GM19438 (cell line): ENCODE measurements around the gene RGL3.
"Not testable (repeated sequence)": the region's sequence is repeated elsewhere in the genome, so short reads cannot be mapped to it uniquely, and the experiment has no call there.

Experiments
- ATAC-seq: cut with Tn5 transposase; IDR thresholded peaks from one replicate; pipeline ENCODE4 v1.9.1; 2021; ENCODE audit warnings: low read depth; ENCODE audit not compliant: unreplicated experiment

RGL3 gene

GRCh38 chr19:11418549-11419506 is at the start of gene RGL3:
RGL3 (minus strand) TSS chr19:11419314; CDS start chr19:11419278, 36 bp downstream.
- ATAC-seq, result no peak

DNA sequence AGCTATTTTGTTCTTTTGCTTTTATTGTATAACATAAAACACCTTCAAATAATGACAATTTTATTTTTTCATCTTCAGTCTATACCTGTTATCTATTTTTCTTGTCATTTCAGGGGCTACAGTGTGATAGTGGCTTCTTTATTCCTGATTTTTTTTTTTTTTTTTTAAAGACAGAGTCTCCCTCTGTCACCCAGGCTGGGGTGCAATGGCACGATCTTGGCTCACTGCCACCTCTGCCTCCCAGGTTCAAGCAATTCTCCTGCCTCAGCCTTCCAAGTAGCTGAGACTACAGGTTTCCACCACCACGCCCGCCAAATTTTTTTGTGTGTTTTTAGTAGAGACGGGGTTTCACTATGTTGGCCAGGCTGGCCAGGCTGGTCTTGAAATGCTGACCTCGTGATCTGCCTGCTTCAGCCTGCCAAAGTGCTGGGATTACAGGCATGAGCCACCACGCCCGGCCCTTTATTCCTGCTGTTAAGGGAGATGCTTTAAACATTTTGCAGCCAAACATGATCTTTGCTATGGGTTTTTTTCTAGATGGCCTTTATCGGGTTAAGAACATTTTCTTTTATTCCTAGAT is 49.2 kb upstream of the RGL3 start:
- ATAC-seq, result not testable (repeated sequence)

- ATAC-seq, result no peak
These were observed 46.5 kb upstream of the RGL3 start for GRCh38 chr19:11465600-11465999.

GRCh38 chr19:11464333-11465265 is 45.5 kb upstream of the RGL3 start:
- ATAC-seq, result no peak

- no peak for ATAC-seq
These were observed 44.3 kb upstream of the RGL3 start for GRCh38 chr19:11463391-11463790.

- ATAC-seq, result no peak
These were observed 42.3 kb upstream of the RGL3 start for GRCh38 chr19:11461453-11461852.

DNA sequence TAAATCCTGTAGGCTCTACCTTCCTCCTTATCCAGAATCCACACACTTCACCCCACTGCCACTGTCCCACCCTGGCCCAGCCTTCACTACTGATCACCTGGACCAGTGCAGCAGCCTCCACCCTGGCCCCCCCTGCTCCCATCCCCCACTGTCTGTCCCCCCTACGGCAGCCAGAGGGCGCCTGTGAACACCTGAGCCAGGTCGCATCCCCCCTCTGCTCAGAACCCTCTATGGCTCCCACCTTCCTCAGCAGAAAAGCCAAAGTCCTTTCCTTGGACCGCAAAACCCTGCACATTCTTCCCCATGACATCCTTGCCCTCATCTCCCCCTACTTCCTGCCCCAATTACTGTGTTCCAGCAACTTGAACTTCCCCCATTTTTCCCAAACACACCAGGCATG is 41.1 kb upstream of the RGL3 start:
- no peak for ATAC-seq

DNA sequence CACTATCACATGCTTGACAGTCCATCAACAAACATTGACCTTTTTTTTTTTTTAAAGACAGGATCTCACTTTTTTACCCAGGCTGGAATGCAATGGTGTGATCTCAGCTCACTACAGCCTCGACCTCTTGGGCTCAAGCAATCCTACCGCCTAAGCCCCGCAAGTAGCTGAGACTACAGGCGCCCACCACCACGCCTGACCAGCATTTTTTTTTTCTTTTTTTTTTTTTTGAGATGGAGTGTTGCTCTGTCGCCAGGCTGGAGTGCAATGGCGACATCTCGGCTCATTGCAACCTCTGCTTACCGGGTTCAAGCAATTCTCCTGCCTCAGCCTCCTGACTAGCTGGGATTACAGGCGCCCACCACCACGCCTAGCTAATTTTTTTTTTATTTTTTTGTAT is 39.8 kb upstream of the RGL3 start:
- not testable (repeated sequence) for ATAC-seq

DNA sequence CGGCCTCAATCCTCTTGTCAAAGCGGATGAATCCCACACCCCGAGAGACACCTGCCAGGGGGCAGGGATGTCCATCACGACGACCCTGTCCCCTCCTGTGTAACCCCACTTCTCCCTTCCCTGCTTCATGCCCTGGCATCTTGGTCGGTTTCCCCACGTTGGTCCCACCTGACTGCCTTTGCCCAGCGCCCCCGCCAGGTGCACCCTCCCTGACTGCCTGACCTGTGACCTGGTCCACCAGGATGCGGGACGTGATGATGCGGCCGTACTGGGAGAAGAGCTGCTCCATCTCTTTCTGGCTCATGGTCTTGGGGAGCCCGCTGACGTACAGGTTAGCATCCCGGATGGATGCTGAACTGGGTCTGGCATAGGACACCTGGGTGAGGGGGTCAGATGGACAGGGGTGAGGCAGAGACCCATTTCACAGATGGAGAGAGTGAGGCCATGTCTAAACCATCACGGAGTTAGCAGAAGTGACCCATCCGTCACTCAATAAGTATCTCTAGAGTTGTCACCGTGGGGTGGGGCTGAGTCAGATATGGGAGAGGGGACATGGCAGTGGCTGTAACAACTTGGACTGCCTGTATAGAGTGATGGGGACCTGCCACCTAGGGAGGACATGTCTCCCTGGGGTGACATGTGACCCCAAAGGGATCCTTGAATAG is 39.3 kb upstream of the RGL3 start:
- no peak for ATAC-seq

DNA sequence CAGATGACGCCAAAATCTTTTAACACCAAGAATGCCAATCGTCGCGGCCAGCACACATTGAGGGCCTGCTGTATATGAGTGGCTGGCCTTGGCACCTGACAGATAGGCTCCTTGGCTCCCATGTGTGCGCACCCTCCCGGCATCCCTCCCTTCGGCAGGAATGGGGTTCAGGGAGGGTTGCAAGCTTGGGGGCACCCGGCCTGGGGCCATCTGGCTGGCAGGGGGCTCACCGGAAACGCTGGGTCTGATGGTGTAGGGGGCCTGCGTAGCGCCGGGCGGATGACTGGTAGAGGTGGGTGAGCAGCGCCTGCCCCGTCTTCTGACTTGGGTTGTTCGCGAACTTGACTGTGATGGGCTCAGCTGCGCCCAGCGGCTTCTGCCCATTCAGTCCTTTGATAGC is 38.7 kb upstream of the RGL3 start:
- ATAC-seq, result no peak

DNA sequence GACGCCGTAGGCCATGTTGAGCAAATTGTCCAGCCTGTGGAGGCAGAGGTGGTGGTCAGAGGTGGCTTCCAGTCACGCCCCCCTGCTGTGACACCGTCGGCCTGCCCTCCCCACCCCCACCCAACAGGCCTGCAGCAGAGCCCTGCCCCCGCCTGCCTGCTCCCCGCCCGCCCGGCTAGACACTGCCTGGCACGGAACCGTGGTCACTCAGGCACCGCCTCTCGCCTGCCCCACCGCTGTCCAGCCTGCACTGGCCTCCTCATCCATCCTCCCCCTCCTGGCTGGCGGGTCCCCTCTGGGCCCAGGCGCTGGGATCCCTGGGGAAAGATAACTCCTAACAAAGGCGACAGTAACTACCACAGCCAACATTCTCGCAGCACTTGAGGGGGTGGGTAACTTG is 38.0 kb upstream of the RGL3 start:
- no peak for ATAC-seq

DNA sequence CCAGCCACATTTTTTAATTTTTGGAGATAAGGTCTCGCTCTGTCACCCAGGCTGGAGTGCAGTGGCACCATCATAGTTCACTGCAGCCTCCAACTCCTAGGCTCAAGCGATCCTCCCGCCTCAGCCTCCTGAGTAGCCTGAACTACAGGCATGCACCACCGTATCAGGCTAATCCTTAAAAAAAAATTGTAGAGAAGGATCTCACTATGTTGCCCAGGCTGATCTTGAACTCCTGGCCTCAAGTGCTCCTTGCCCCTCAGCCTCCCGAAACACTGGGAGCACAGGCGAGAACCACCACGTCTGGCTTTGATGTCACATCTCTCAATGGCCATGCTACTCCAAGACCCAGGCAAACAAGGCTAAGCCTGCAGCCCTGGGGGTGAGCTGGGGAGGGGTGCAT is 37.5 kb upstream of the RGL3 start:
- ATAC-seq, result no peak

- ATAC-seq, result not testable (repeated sequence)
These were observed 36.1 kb upstream of the RGL3 start for GRCh38 chr19:11455233-11455554.

DNA sequence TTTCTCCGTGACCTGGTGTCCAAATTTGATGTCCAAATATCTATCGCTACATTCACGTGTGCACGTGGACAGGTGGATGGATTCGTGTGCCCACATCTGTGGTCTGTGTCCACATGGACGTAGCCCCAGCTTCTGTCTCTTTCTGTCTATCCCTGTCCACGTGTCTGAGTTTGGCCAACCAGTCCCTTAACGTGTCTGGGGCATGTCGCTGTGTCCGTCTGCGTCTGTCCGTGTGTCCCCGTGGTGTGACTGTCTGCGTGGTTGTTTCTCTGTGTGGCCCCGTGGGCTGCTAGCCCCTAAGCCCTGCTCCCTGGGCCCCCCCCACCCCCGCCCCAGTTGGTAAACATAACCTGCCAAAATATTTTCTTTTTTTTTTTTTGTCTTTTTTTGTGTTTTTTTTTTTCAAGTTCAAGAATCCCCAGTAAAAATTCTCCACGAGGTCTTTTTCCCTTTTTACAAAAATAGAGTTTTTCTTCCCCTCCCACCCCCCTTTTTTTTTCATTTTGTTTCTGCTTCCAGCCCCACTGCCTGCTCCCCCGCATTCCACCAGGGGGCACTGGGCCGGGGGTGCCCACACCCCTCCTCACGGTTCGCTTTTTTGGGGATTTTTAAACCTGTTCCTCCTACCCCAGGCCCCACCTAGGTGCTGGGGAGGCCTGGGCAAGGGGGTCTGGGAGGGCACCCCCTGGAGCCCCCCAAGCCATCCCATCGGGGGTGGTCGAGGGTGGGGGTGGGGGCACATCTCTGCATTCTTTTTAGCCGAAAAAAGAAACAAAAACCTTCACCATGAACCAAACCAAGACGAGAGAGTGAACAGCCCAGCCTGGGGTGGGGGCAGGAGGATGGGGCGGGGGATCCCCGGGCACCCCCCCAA is 34.6 kb upstream of the RGL3 start:
- no peak for ATAC-seq

DNA sequence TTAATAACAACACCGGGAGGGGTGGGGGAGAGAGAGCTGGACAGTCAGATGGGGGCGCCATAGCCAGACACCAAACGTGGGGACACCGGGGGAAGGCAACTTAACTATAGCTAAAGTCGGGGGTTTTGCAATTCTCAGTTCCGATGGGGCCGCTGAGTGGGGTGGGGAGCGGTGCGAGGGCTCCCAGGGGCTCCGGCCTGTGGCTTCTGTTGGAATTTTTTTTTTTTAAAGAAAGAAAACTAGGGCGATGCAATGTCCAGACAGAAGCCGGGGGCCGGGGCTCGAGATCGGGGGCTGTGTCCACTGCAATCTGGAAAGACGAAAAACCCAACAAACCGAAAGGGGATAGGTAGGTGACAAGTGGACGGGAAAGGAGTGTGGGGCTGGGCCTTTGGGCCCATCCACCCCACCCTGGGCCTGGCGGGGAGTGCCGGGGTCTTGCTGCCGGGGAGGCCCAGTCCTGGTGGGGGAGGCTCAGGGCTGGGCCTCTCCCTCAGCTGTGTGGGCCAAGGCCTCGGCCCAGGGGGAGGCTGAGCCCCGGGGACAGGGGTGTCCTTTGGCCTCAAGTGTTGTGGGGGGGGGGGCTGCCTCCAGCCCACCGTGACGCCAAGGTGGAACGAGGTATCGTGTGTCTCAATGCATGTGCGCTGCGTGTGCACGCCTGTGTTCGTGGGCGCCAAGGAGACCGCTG is 33.7 kb upstream of the RGL3 start:
- no peak for ATAC-seq

DNA sequence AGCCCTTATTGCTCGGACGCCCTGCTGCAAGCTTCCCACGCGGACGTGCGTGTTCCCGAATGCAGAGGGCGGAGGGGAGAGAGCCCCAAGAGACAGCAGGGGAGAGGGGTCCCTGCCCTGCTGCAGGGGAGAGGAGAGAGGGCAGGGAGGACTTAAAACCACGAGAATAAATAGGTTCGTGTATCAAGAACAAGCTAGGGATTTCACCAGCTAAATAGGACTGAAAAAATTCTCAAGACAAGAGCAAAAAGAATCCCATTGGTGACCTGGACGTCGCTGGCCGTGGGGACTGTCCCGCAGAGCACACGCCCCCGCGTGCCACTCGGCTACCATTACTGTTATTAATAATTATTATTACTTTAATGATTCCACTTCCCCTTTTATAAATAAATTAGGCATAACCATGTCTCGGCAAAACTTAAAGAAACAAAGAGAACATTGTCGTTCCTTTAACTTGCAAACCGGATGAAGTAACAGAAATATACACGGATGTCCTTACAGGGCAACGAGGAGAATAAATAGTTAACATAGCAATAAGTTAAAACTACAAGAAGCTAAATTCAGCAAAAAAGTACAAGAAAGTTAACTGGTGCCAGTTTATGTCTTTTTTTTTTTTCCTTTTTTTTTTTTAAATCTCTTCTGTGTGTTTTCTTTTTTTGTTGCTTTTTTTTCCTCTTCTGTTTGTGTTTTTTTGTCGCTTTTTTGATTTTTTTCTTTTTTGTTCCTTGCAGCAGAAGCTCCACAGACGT is 32.9 kb upstream of the RGL3 start:
- ATAC-seq, result no peak

- no peak for ATAC-seq
These were observed 32.3 kb upstream of the RGL3 start for GRCh38 chr19:11451327-11451870.
